NT2/D1 (cell line): Measurements from ENCODE around the gene GATC.

Source experiments
- DNase-seq: peaks from one replicate; pipeline ENCODE4 v3.0.0-alpha.2; 2011; ENCODE audit warnings: low read depth, low spot score
- H3K27me3 ChIP-seq: 2 replicates; pipeline ENCODE4 v1.6.0; 2011; ENCODE audit warnings: mild to moderate bottlenecking; ENCODE audit not compliant: insufficient read length, insufficient read depth
- H3K36me3 ChIP-seq: 2 replicates; pipeline ENCODE4 v1.6.1; 2011; ENCODE audit warnings: mild to moderate bottlenecking, low read length, mixed read lengths; ENCODE audit not compliant: insufficient read depth, insufficient read length
- H3K4me1 ChIP-seq: 2 replicates; pipeline ENCODE4 v1.5.1; 2011; ENCODE audit not compliant: insufficient read depth, insufficient read length
- H3K4me3 ChIP-seq: 2 replicates; pipeline ENCODE4 v1.5.1; 2011; ENCODE audit warnings: low read depth; ENCODE audit not compliant: insufficient read length
- H3K9ac ChIP-seq: 2 replicates; pipeline ENCODE4 v1.6.0; 2011; ENCODE audit warnings: low read depth; ENCODE audit not compliant: insufficient read length
- H3K9me3 ChIP-seq: 2 replicates; pipeline ENCODE4 v1.5.1; 2011; ENCODE audit warnings: mild to moderate bottlenecking, low read length; ENCODE audit not compliant: insufficient read depth
- SUZ12 ChIP-seq: IDR thresholded peaks from 2 replicates; pipeline ENCODE4 v1.6.1; 2011; ENCODE audit not compliant: insufficient read length, insufficient read depth; ENCODE audit errors: extremely low read depth
- YY1 ChIP-seq: IDR thresholded peaks from 2 replicates; pipeline ENCODE4 v1.6.1; 2011; ENCODE audit not compliant: insufficient read length, insufficient read depth
- ZNF274 ChIP-seq: IDR thresholded peaks from 2 replicates; pipeline ENCODE4 v1.6.1; 2011; ENCODE audit warnings: mild to moderate bottlenecking, low read depth, low read length

The GATC gene

GRCh38 chr12:120445911-120446843 lies at the start of gene GATC, which contains the start of gene TRIAP1:
Gene GATC, plus strand, starts transcription at chr12:120446444. Its CDS starts 37 bp downstream, at chr12:120446481.
Gene TRIAP1, minus strand, starts transcription at chr12:120446384. Its CDS starts 12 bp downstream, at chr12:120446372.
- H3K9me3 ChIP-seq = no peaks in the 10 kb centered on the region
- no peaks in the 10 kb centered on the region for H3K4me1 ChIP-seq
- H3K27me3 ChIP-seq = no peaks in the 10 kb centered on the region
- H3K36me3 ChIP-seq = peaks cover 70% of the 10 kb centered on the region
- peak within 1 kb of the TSS; percentile 100 for H3K4me3 ChIP-seq
- TF ChIP-seq SUZ12 = no peak
- TF ChIP-seq ZNF274 = no peak
- peak; percentile 81 for TF ChIP-seq YY1
- peak within 1 kb of the TSS; percentile 100 for H3K9ac ChIP-seq
- peak; percentile 88 for DNase-seq

- H3K4me1 ChIP-seq = peaks cover 14% of the 10 kb centered on the region
- H3K36me3 ChIP-seq = no peaks in the 10 kb centered on the region
- H3K27me3 ChIP-seq = no peaks in the 10 kb centered on the region
- TF ChIP-seq ZNF274 (no peak), YY1 (no peak), SUZ12 (no peak)
- DNase-seq = no peak
- H3K9ac ChIP-seq = peak overlapping the region; percentile 9
- no peaks in the 10 kb centered on the region; the same call in 1 of the 2 replicates for H3K9me3 ChIP-seq
- H3K4me3 ChIP-seq = no peak overlapping the region
Measured at GRCh38 chr12:120397824-120398540, 48.3 kb upstream of the GATC start.

GRCh38 chr12:120399531-120399930 lies 46.7 kb upstream of the GATC start:
- no peak for DNase-seq
- no peaks in the 10 kb centered on the region for H3K27me3 ChIP-seq
- TF ChIP-seq YY1 (no peak), SUZ12 (no peak), ZNF274 (no peak)

GRCh38 chr12:120402217-120402616 lies 44.0 kb upstream of the GATC start:
- Histone ChIP-seq H3K4me3 (no peak overlapping the region), H3K36me3 (no peaks in the 10 kb centered on the region), H3K9ac (peak overlapping the region; percentile 54), H3K4me1 (peaks cover 6% of the 10 kb centered on the region), H3K9me3 (no peaks in the 10 kb centered on the region; the same call in 1 of the 2 replicates), H3K27me3 (no peaks in the 10 kb centered on the region)
- DNase-seq = no peak
- TF ChIP-seq SUZ12 (no peak), YY1 (no peak), ZNF274 (no peak)

More at GRCh38 chr12:120399531-120399930, 46.7 kb upstream of the GATC start:
- H3K4me1 ChIP-seq = peaks cover 12% of the 10 kb centered on the region
- H3K4me3 ChIP-seq = no peak overlapping the region
- no peaks in the 10 kb centered on the region; the same call in 1 of the 2 replicates for H3K9me3 ChIP-seq
- H3K9ac ChIP-seq = no peak overlapping the region
- no peaks in the 10 kb centered on the region for H3K36me3 ChIP-seq

- H3K9me3 ChIP-seq = no peaks in the 10 kb centered on the region; the same call in 1 of the 2 replicates
- H3K4me3 ChIP-seq = no peak overlapping the region
- TF ChIP-seq SUZ12 (no peak), YY1 (no peak), ZNF274 (no peak)
- peaks cover 6% of the 10 kb centered on the region for H3K4me1 ChIP-seq
- H3K36me3 ChIP-seq = no peaks in the 10 kb centered on the region
- no peaks in the 10 kb centered on the region for H3K27me3 ChIP-seq
- no peak overlapping the region for H3K9ac ChIP-seq
- DNase-seq = no peak
Measured at GRCh38 chr12:120403869-120404268, 42.4 kb upstream of the GATC start.

GRCh38 chr12:120404271-120404670 lies 42.0 kb upstream of the GATC start:
- no peak overlapping the region for H3K4me3 ChIP-seq
- no peak for DNase-seq
- TF ChIP-seq SUZ12 (no peak), ZNF274 (no peak), YY1 (no peak)
- no peaks in the 10 kb centered on the region for H3K36me3 ChIP-seq
- H3K4me1 ChIP-seq = peaks cover 6% of the 10 kb centered on the region
- H3K9me3 ChIP-seq = no peaks in the 10 kb centered on the region; the same call in 1 of the 2 replicates
- H3K27me3 ChIP-seq = no peaks in the 10 kb centered on the region
- H3K9ac ChIP-seq = no peak overlapping the region

- Histone ChIP-seq H3K4me1 (peaks cover 3% of the 10 kb centered on the region), H3K9ac (no peak overlapping the region), H3K27me3 (no peaks in the 10 kb centered on the region), H3K9me3 (no peaks in the 10 kb centered on the region), H3K36me3 (no peaks in the 10 kb centered on the region), H3K4me3 (no peak overlapping the region)
- DNase-seq = no peak
- TF ChIP-seq YY1 (no peak), ZNF274 (no peak)
Measured at GRCh38 chr12:120406069-120406468, 40.2 kb upstream of the GATC start.
